SW 1271 (cell line): ENCODE measurements around the gene NR0B1.

ENCODE experiments used
- DNase-seq, 2 experiments: peaks; one replicate each; lab custom pipeline; 2025; lab: John Stamatoyannopoulos, UW

The NR0B1 gene

GRCh38 chrX:30262763-30263162, 46.4 kb downstream of the NR0B1 start:
- DNase-seq = no peak

DNA sequence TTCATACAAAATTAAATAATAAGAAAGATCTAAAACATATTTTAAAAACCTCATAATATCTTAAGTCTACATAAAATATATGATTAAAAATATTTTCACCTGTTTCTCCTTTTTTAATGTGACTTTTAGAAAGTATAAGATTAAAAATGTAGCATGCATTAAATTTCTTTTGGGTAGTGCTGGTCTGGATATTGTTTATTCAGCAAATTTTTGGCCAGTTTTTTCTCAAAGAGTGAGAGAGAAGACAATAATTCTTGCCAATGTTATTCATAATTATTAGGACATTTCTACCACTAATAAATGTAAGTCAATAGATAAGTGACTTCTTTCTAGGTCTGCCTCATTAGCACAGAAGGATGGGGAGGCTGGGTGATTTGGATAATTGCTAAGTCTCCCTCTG, 48.2 kb downstream of the NR0B1 start:
- no peak for DNase-seq

GRCh38 chrX:30259927-30260326, 49.3 kb downstream of the NR0B1 start:
- DNase-seq = no peak
